ENCODE results near the gene PTHLH.
A peak's percentile ranks its signal among the peaks of the same experiment; 100 is the strongest.

Gene PTHLH

GRCh38 chr12:27982385-27982784 is 9.9 kb upstream of the PTHLH start:
- CTCF ChIA-PET = no interaction called here
- POLR2A ChIA-PET (ENCODE audit: low non-redundant PET) = interaction anchor here (0.7 kb wide), 1 partner anchor 12 kb away, joined by 3 read pairs; no protein-coding TSS in a partner anchor
- TF ChIP-seq CTCF (conservative IDR thresholded peaks at IDR 0.05; ENCODE audit: low read depth) = no peak
- no peak overlapping the region for H3K27ac ChIP-seq
- no peak for DNase-seq (ENCODE audit: low spot score)

GRCh38 chr12:27981874-27982273 is 9.3 kb upstream of the PTHLH start:
- POLR2A ChIA-PET (ENCODE audit: low non-redundant PET) = interaction anchor here (0.7 kb wide), 1 partner anchor 12 kb away, joined by 3 read pairs; no protein-coding TSS in a partner anchor
- TF ChIP-seq CTCF (conservative IDR thresholded peaks at IDR 0.05; ENCODE audit: low read depth) = no peak
- CTCF ChIA-PET = no interaction called here
- peak; percentile 65 for DNase-seq (ENCODE audit: low spot score)
- no peak overlapping the region for H3K27ac ChIP-seq

- TF ChIP-seq CTCF (conservative IDR thresholded peaks at IDR 0.05; ENCODE audit: low read depth) = no peak
- CTCF ChIA-PET = interaction anchor here (0.5 kb wide), 1 partner anchor 39 kb away, joined by 3 read pairs; no protein-coding TSS in a partner anchor
- no peak for DNase-seq (ENCODE audit: low spot score)
- no peak overlapping the region for H3K27ac ChIP-seq
- POLR2A ChIA-PET (ENCODE audit: low non-redundant PET) = no interaction called here
Observed at GRCh38 chr12:27979145-27979544, 6.6 kb upstream of the PTHLH start.

GRCh38 chr12:27975222-27976136 is 2.9 kb upstream of the PTHLH start:
- peak; percentile 65 for DNase-seq (ENCODE audit: low spot score)
- peak overlapping the region; percentile 71 for H3K27ac ChIP-seq
- CTCF ChIA-PET = no interaction called here
- POLR2A ChIA-PET (ENCODE audit: low non-redundant PET) = no interaction called here
- no peak for TF ChIP-seq CTCF (conservative IDR thresholded peaks at IDR 0.05; ENCODE audit: low read depth)

GRCh38 chr12:27974735-27975221 is 2.2 kb upstream of the PTHLH start:
- CTCF ChIA-PET = interaction anchor here (0.9 kb wide), 1 partner anchor 270 kb away, joined by 3 read pairs; no protein-coding TSS in a partner anchor
- no peak for DNase-seq (ENCODE audit: low spot score)
- TF ChIP-seq CTCF (conservative IDR thresholded peaks at IDR 0.05; ENCODE audit: low read depth) = no peak
- peak overlapping the region; percentile 71 for H3K27ac ChIP-seq
- POLR2A ChIA-PET (ENCODE audit: low non-redundant PET) = no interaction called here

GRCh38 chr12:27973487-27973890 is 956 bp upstream of the PTHLH start:
- DNase-seq (ENCODE audit: low spot score) = peak; percentile 46
- CTCF ChIA-PET = interaction anchor here (0.5 to 1.0 kb wide), 5 partner anchors 33 to 1870 kb away, joined by 3 to 4 read pairs (median 3); no protein-coding TSS in a partner anchor
- peak overlapping the region; percentile 71 for H3K27ac ChIP-seq
- POLR2A ChIA-PET (ENCODE audit: low non-redundant PET) = no interaction called here
- TF ChIP-seq CTCF (conservative IDR thresholded peaks at IDR 0.05; ENCODE audit: low read depth) = no peak

All from RWPE1 (cell line).